Endothelial cell of umbilical vein (primary cell): ENCODE measurements around the gene ZNF813. TPM values are rescaled to one million over a fixed set of nuclear protein-coding genes. Genes with fewer than 3 reads are reported as not detected.

Experiments used
- BruUV-seq: library from RNA; stranded (reverse); fragments of 400-500 nt; replicated peaks from 2 replicates; lab custom pipeline; 2021; lab: Mats Ljungman, UMichigan
- CTCF ChIA-PET: fragments of 300-600, 350-600 bp; sonication (Branson Sonifier 250); formaldehyde crosslinking; loops from one replicate; lab custom pipeline; 2021; ENCODE audit warnings: antibody characterized with exemption, inconsistent platforms; lab: Charles Lee
- POLR2A ChIA-PET: fragments of 300-600, 350-600 bp; sonication (Branson Sonifier 250); formaldehyde crosslinking; loops from one replicate; lab custom pipeline; 2021; ENCODE audit warnings: antibody characterized with exemption, inconsistent platforms; lab: Charles Lee
- DNase-seq: peaks from one replicate; pipeline ENCODE4 v3.0.0-alpha.2; 2011; ENCODE audit warnings: low read depth, low spot score
- FAIRE-seq: peaks from 2 replicates; lab custom pipeline; 2011; peaks lifted over from hg19 to GRCh38; lab: Jason Lieb, UNC
- H2AFZ ChIP-seq: 2 replicates; pipeline ENCODE4 v1.6.0; 2012; ENCODE audit warnings: low read depth, low read length, control low read depth, inconsistent platforms
- H3K27ac ChIP-seq: 2 replicates; pipeline ENCODE4 v1.5.1; 2011; ENCODE audit warnings: low read depth, mild to moderate bottlenecking, control low read depth, low read length, moderate library complexity; ENCODE audit not compliant: insufficient read depth
- H3K27me3 ChIP-seq, 2 experiments: 2 replicates each; pipeline versions ENCODE4 v1.6.0 to v1.6.1; 2011; ENCODE audit warnings: low read length in 2 of 2, mixed read lengths in 1 of 2; ENCODE audit not compliant: control insufficient read depth in 2 of 2, insufficient read depth in 2 of 2
- H3K36me3 ChIP-seq, 2 experiments: 2 replicates in 1 of 2; 3 replicates in 1 of 2; pipeline ENCODE4 v1.5.1; 2011; ENCODE audit warnings: low read length in 2 of 2, mild to moderate bottlenecking in 1 of 2, moderate library complexity in 1 of 2; ENCODE audit not compliant: control insufficient read depth in 2 of 2, insufficient read depth in 2 of 2; ENCODE audit errors: extremely low read depth in 1 of 2
- H3K4me1 ChIP-seq: 3 replicates; pipeline ENCODE4 v1.5.1; 2011; ENCODE audit warnings: mild to moderate bottlenecking, low read length; ENCODE audit not compliant: control insufficient read depth, insufficient read depth; ENCODE audit errors: extremely low read depth
- H3K4me2 ChIP-seq: 2 replicates; pipeline ENCODE4 v1.6.1; 2011; ENCODE audit warnings: low read length, control low read depth, mixed read lengths; ENCODE audit not compliant: insufficient read depth
- H3K4me3 ChIP-seq, 3 experiments: fragments of 200-600 bp in 1 of 3; sonication (generic), shearing (Covaris generic) in 1 of 3; replicated peaks in 1 of 3; 2 replicates each; pipeline ENCODE4 v1.5.1; 2011 to 2016; ENCODE audit warnings: control low read depth in 3 of 3, low read length in 3 of 3, mild to moderate bottlenecking in 2 of 3, inconsistent platforms in 1 of 3, low read depth in 1 of 3, moderate library complexity in 1 of 3; ENCODE audit not compliant: insufficient read depth in 1 of 3
- H3K79me2 ChIP-seq: 2 replicates; pipeline ENCODE4 v1.6.0; 2012; ENCODE audit warnings: low read length, inconsistent platforms; ENCODE audit not compliant: control insufficient read depth, insufficient read depth
- H3K9ac ChIP-seq: replicated peaks from 2 replicates; pipeline ENCODE3; 2011; ENCODE audit warnings: low read length, control low read depth; ENCODE audit not compliant: insufficient read depth; ENCODE audit errors: extremely low read depth
- H3K9me1 ChIP-seq: replicated peaks from 3 replicates; pipeline ENCODE4 v1.6.0; 2011; ENCODE audit warnings: mild to moderate bottlenecking, low read length; ENCODE audit not compliant: control insufficient read depth, insufficient read depth; ENCODE audit errors: extremely low read depth
- H3K9me3 ChIP-seq: replicated peaks from 2 replicates; pipeline ENCODE4 v1.5.1; 2012; ENCODE audit warnings: low read length, inconsistent platforms; ENCODE audit not compliant: control insufficient read depth, insufficient read depth
- H4K20me1 ChIP-seq: replicated peaks from 2 replicates; pipeline ENCODE3; 2011; ENCODE audit warnings: mild to moderate bottlenecking, low read length; ENCODE audit not compliant: control insufficient read depth, insufficient read depth; ENCODE audit errors: extremely low read depth
- FOS ChIP-seq: IDR thresholded peaks from 2 replicates; pipeline ENCODE4 v1.6.1; 2011; ENCODE audit warnings: mild to moderate bottlenecking, low read length, moderate library complexity, borderline replicate concordance; ENCODE audit not compliant: insufficient read depth
- GATA2 ChIP-seq: IDR thresholded peaks from 2 replicates; pipeline ENCODE4 v1.7.0; 2011; ENCODE audit warnings: low read depth, mild to moderate bottlenecking, moderate library complexity, mixed read lengths, low read length; ENCODE audit not compliant: insufficient read length, insufficient read depth
- JUN ChIP-seq: IDR thresholded peaks from 2 replicates; pipeline ENCODE4 v1.6.1; 2011; ENCODE audit warnings: borderline replicate concordance, low read depth; ENCODE audit not compliant: insufficient read length, insufficient read depth
- MAX ChIP-seq: IDR thresholded peaks from 2 replicates; pipeline ENCODE4 v1.6.1; 2011; ENCODE audit not compliant: insufficient read depth, insufficient read length
- MYC ChIP-seq: IDR thresholded peaks from one replicate; pipeline ENCODE4 v1.6.1; 2011; ENCODE audit warnings: mild to moderate bottlenecking, low read depth, low read length
- dilution Hi-C: fragments of 300-500 bp; cut with MboI; formaldehyde crosslinking; loops from one replicate; pipeline ENCODE4 v1.15.0; 2019; ENCODE audit warnings: low sequenced_read_pairs; ENCODE audit not compliant: extremely low pct_ligation_motif_present
- intact Hi-C: fragments of 100-400 bp; cut with micrococcal nuclease; formaldehyde crosslinking; loops from one replicate; pipeline ENCODE4 v1.10.0; 2022
- polyA plus RNA-seq, 4 experiments: library from polyadenylated mRNA; depleted of rRNA in 3 of 4; stranded (reverse) in 3 of 4; unstranded in 1 of 4; fragments of >200 nt; gene quantifications; 2 replicates each; pipeline versions ENCODE4 v1.2.1 to v1.2.3, GENCODE V29; 2011 to 2012; ENCODE audit warnings: missing spikeins in 1 of 4
- total RNA-seq: library from RNA; stranded (reverse); gene quantifications from 2 replicates; pipeline ENCODE4 v1.2.3, GENCODE V29; 2021

ZNF813 gene
- total and polyA plus RNA-seq, 2 donors (not counting 3 experiments of a cell fraction or from before 2014, with no cell fraction given): 0.47 to 2.3 TPM

DNA sequence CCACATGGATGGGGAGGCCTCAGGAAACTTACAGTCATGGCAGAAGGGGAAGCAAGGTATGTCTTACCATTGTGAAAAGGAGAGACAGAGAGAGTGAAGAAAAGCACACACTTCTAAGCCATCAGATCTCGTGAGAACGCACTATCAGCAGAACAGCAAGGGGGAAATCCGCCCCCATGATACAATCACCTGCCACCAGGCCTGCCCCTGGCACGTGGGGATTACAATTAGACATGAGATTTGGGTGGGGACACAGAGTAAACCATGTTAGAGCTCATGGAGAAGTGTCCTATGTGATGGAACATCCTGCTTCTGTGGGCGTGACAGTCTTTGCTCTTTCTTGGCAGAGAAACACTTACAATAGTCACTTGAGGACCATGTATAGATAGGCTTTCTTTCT is 42.3 kb downstream of the ZNF813 start:
- Histone ChIP-seq H3K27ac (no peak overlapping the region), H3K79me2 (no peaks in the 10 kb centered on the region), H3K27me3 (no peaks in the 10 kb centered on the region), H3K9me1 (no peaks in the 10 kb centered on the region), H3K9me3 (no peaks in the 10 kb centered on the region), H2AFZ (no peak overlapping the region), H3K4me2 (no peak overlapping the region), H3K9ac (no peak overlapping the region), H3K4me3 (no peak overlapping the region), H3K36me3 (no peaks in the 10 kb centered on the region), H4K20me1 (no peaks in the 10 kb centered on the region), H3K4me1 (no peaks in the 10 kb centered on the region)
- ChIA-PET POLR2A (no interaction called here), CTCF (interaction anchor here (1.9 kb wide), 2 partner anchors 85 to 314 kb away, joined by 6 to 12 read pairs; no protein-coding TSS in a partner anchor)
- TF ChIP-seq FOS: no peak
- dilution Hi-C loops (no loop called here), intact Hi-C loops (loop anchor here (10.0 kb wide), 1 partner anchor 235 kb away; no protein-coding TSS in a partner anchor)
- BruUV-seq: no TSS peak
- DNase-seq: no peak
- FAIRE-seq: no peak

DNA sequence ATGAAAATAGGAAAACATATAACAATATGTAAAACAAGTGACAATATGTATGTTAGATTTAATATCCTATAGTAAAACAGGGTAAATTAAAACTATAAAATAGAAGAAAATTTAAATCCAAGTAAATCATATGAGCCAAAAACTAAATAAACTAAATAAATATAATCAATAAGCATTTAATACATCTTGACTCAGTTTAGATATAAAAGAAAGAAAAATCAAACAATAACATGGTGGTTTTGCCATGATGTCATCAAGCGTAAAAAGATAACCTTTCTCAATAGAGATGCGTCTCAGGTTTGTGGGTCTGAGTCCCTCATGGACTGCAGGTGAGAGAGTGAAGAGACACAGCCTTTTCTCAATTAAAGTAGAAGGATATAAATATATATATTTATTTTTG is 43.8 kb downstream of the ZNF813 start:
- DNase-seq: no peak
- Histone ChIP-seq H3K9ac (no peak overlapping the region), H2AFZ (no peak overlapping the region), H3K4me1 (no peaks in the 10 kb centered on the region), H3K79me2 (no peaks in the 10 kb centered on the region), H3K4me2 (no peak overlapping the region), H3K9me1 (no peaks in the 10 kb centered on the region), H3K9me3 (no peaks in the 10 kb centered on the region), H3K36me3 (no peaks in the 10 kb centered on the region), H3K27me3 (no peaks in the 10 kb centered on the region), H4K20me1 (no peaks in the 10 kb centered on the region), H3K4me3 (no peak overlapping the region), H3K27ac (no peak overlapping the region)
- intact Hi-C loops (loop anchor here (10.0 kb wide), 1 partner anchor 233 kb away; no protein-coding TSS in a partner anchor), dilution Hi-C loops (no loop called here)
- no TSS peak for BruUV-seq
- no peak for FAIRE-seq
- ChIA-PET POLR2A (no interaction called here), CTCF (interaction anchor here (1.9 kb wide), 1 partner anchor 86 kb away, joined by 12 read pairs; no protein-coding TSS in a partner anchor)
- TF ChIP-seq FOS: no peak
- TF ChIP-seq GATA2: no peak
- TF ChIP-seq MYC: no peak
- TF ChIP-seq MAX: no peak
- TF ChIP-seq JUN: no peak
